Measurements from ENCODE around the gene HMGXB4. TPM values are rescaled to one million over a fixed set of nuclear protein-coding genes. Genes with fewer than 3 reads are reported as not detected.

HMGXB4 gene
- total and polyA plus RNA-seq, 2 of the 13 experiments (the other 11 are each of a cell fraction or from before 2014, with no cell fraction given) = 13.9 to 16.3 TPM

GRCh38 chr22:35328472-35328885 is 71.2 kb downstream of the HMGXB4 start (continued):
- TF ChIP-seq HNF1A (IDR thresholded peaks at IDR 0.05; ENCODE audit: low read depth) (peak; percentile 44; the same call in 1 of the 2 replicates), HNF1A (CRISPR knock-in tag; IDR thresholded peaks at IDR 0.05; ENCODE audit: borderline replicate concordance) (peak; percentile 91), ZNF18 (CRISPR knock-in tag; IDR thresholded peaks at IDR 0.05; ENCODE audit: insufficient replicate concordance) (no peak), ZBTB33 (CRISPR knock-in tag; IDR thresholded peaks at IDR 0.05) (peak; percentile 90), CSRNP1 (CRISPR knock-in tag; IDR thresholded peaks at IDR 0.05) (peak; percentile 80; the same call in 1 of the 2 replicates), ZNF780A (CRISPR knock-in tag; IDR thresholded peaks at IDR 0.05) (no peak), PBX3 (CRISPR knock-in tag; IDR thresholded peaks at IDR 0.05; ENCODE audit: borderline replicate concordance) (no peak), NFKBIZ (CRISPR knock-in tag; IDR thresholded peaks at IDR 0.05) (peak; percentile 93; the same call in 1 of the 2 replicates), RELA (CRISPR knock-in tag; IDR thresholded peaks at IDR 0.05) (peak; percentile 77; the same call in 1 of the 2 replicates), ZHX2 (IDR thresholded peaks at IDR 0.05; ENCODE audit: low read depth) (peak; percentile 62; the same call in 1 of the 2 replicates), ZHX2 (CRISPR knock-in tag; IDR thresholded peaks at IDR 0.05; ENCODE audit: borderline replicate concordance) (no peak), MZF1 (CRISPR knock-in tag; IDR thresholded peaks at IDR 0.05; ENCODE audit: borderline replicate concordance) (no peak)

All from HepG2 (cell line).